ENCODE data around the gene PTPRG.

- TF ChIP-seq CTCF (conservative IDR thresholded peaks at IDR 0.05 in 1 of 2, IDR thresholded peaks at IDR 0.05 in 1 of 2; ENCODE audit: low read depth in 1 of 2, low read length in 2 of 2) (no peak), EZH2 (IDR thresholded peaks at IDR 0.05; ENCODE audit: low read length, missing control alignments) (no peak)
Observed at GRCh38 chr3:61848885-61849284, 287.5 kb downstream of the PTPRG start.
